PC-3 (cell line): Measurements from ENCODE around the gene CTDSP2. TPM values are rescaled to one million over a fixed set of nuclear protein-coding genes. Genes with fewer than 3 reads are reported as not detected.

Source experiments
- ATAC-seq: fragments of 200-7000 bp; cut with Tn5 transposase; 2 replicates; pipeline ENCODE4 v1.9.1; 2020; ENCODE audit warnings: mild to moderate bottlenecking, moderate library complexity
- BruUV-seq: library from RNA; stranded (reverse); fragments of 400-500 nt; replicated peaks from 2 replicates; lab custom pipeline; 2021; lab: Mats Ljungman, UMichigan
- CTCF ChIA-PET: fragments of 300-600 bp; sonication (Branson Sonifier 250); formaldehyde crosslinking; loops from one replicate; lab custom pipeline; 2022; ENCODE audit warnings: antibody characterized with exemption; lab: Charles Lee
- POLR2A ChIA-PET: fragments of 300-600 bp; sonication (Branson Sonifier 250); formaldehyde crosslinking; loops from one replicate; lab custom pipeline; 2022; ENCODE audit warnings: antibody characterized with exemption; ENCODE audit not compliant: unreplicated experiment; lab: Charles Lee
- DNase-seq: peaks from one replicate; pipeline ENCODE4 v3.0.0-alpha.2; 2015
- H2AFZ ChIP-seq: fragments of 300-600 bp; sonication (generic); 2 replicates; pipeline ENCODE4 v1.6.0; 2016; ENCODE audit warnings: antibody characterized with exemption, low read length
- H3F3A ChIP-seq: fragments of 300-600 bp; sonication (generic); one replicate; pipeline ENCODE4 v1.6.0; 2017; ENCODE audit warnings: antibody characterized with exemption, low read length, control low read depth, mild to moderate bottlenecking; ENCODE audit not compliant: unreplicated experiment
- H3K27ac ChIP-seq: fragments of 300-600 bp; sonication (generic); 2 replicates; pipeline ENCODE4 v1.5.1; 2016; ENCODE audit warnings: mild to moderate bottlenecking, low read length
- H3K27me3 ChIP-seq: fragments of 300-600 bp; sonication (generic); 2 replicates; pipeline ENCODE4 v1.6.1; 2016; ENCODE audit warnings: low read length, mixed read lengths
- H3K36me3 ChIP-seq: fragments of 300-600 bp; sonication (generic); 2 replicates; pipeline ENCODE4 v1.6.1; 2016; ENCODE audit warnings: low read depth, mixed run types, low read length, mixed read lengths
- H3K4me1 ChIP-seq: fragments of 300-600 bp; sonication (generic); 2 replicates; pipeline ENCODE4 v1.5.1; 2016; ENCODE audit warnings: low read length; ENCODE audit not compliant: insufficient read depth
- H3K4me2 ChIP-seq: fragments of 300-600 bp; sonication (generic); 2 replicates; pipeline ENCODE4 v1.6.0; 2016; ENCODE audit warnings: low read length
- H3K4me3 ChIP-seq: fragments of 300-600 bp; sonication (generic); 2 replicates; pipeline ENCODE4 v1.5.1; 2016; ENCODE audit warnings: mild to moderate bottlenecking, low read length, mixed read lengths
- H3K79me2 ChIP-seq: fragments of 300-600 bp; sonication (generic); 2 replicates; pipeline ENCODE4 v1.6.1; 2017; ENCODE audit warnings: low read length, mixed read lengths
- H3K9ac ChIP-seq: fragments of 300-600 bp; sonication (generic); 2 replicates; pipeline ENCODE4 v1.6.0; 2016; ENCODE audit warnings: mild to moderate bottlenecking, low read length
- H3K9me2 ChIP-seq: fragments of 300-600 bp; sonication (generic); replicated peaks from 2 replicates; pipeline ENCODE4 v1.6.1; 2016; ENCODE audit warnings: mixed run types, low read length, mixed read lengths
- H3K9me3 ChIP-seq: fragments of 300-600 bp; sonication (generic); 2 replicates; pipeline ENCODE4 v1.6.1; 2016; ENCODE audit warnings: low read length, mixed read lengths
- H4K20me1 ChIP-seq: fragments of 300-600 bp; sonication (generic); 2 replicates; pipeline ENCODE4 v1.6.1; 2016; ENCODE audit warnings: low read length, mixed read lengths
- EZH2 ChIP-seq: fragments of 300-600 bp; sonication (generic); IDR thresholded peaks from one replicate; pipeline ENCODE4 v1.6.1; 2017; ENCODE audit warnings: antibody characterized with exemption, mild to moderate bottlenecking, low read length; ENCODE audit not compliant: unreplicated experiment
- EZH2phosphoT487 ChIP-seq: fragments of 300-600 bp; sonication (generic); IDR thresholded peaks from 2 replicates; pipeline ENCODE4 v1.6.1; 2018; ENCODE audit warnings: mild to moderate bottlenecking, antibody characterized with exemption, low read length, borderline replicate concordance
- intact Hi-C: fragments of 100-400 bp; cut with micrococcal nuclease; formaldehyde crosslinking; loops from 2 replicates; pipeline ENCODE4 v1.9.0; 2023
- total RNA-seq: library from RNA; depleted of rRNA; stranded (reverse); fragments of >200 nt; gene quantifications from 2 replicates; pipeline ENCODE4 v1.2.3, GENCODE V29; 2014
- TF ChIP-seq, protein P1 (sequence below): fragments of 300-600 bp; sonication (generic); conservative IDR thresholded peaks from 2 replicates; pipeline ENCODE4 v1.5.1; 2017; ENCODE audit warnings: antibody characterized with exemption, low read depth, mild to moderate bottlenecking, low read length

CTDSP2 gene
- total RNA-seq, 1 experiment from 2014 or later = 39.4 TPM

DNA sequence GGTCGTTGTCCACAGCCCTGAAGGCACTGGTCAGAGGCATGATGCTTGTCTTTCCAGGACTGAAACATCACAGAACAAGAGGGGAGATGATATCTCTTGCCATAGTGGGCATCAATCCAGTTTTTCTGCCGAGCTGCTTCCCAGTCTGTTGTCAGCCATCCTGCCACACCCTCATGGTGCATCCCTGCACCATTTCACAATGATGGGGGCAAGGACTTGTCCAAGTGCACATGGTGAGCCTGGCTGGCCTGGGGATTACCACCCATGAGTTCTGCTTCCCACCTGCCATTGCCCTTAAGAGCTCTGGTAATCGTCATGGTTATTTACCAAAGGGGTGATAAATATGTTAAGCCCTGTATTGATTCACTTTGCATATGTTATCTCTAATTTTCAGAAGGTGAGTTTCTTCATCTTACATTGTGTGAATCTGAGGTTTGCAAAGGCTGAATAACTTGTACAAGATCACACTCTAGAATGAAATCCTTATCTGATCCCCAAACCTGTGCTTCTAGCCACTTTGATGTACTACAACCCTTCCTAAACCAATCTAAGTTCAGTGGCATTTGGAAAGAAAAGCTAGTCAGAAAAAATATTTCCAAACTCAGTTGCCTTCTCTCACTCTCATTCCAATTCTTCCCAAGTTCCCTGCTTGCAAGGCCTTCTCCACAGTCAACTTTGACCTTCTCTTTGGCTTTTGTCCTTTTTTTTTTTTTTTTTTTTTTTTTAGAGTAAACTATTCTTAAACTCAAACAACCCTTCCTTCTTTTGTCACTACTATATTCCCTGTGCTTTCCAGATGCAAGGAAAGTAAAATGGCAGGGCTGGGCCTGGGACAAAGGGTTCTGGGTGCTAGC is 30.3 kb downstream of the CTDSP2 start:
- TF ChIP-seq, protein P1, sequence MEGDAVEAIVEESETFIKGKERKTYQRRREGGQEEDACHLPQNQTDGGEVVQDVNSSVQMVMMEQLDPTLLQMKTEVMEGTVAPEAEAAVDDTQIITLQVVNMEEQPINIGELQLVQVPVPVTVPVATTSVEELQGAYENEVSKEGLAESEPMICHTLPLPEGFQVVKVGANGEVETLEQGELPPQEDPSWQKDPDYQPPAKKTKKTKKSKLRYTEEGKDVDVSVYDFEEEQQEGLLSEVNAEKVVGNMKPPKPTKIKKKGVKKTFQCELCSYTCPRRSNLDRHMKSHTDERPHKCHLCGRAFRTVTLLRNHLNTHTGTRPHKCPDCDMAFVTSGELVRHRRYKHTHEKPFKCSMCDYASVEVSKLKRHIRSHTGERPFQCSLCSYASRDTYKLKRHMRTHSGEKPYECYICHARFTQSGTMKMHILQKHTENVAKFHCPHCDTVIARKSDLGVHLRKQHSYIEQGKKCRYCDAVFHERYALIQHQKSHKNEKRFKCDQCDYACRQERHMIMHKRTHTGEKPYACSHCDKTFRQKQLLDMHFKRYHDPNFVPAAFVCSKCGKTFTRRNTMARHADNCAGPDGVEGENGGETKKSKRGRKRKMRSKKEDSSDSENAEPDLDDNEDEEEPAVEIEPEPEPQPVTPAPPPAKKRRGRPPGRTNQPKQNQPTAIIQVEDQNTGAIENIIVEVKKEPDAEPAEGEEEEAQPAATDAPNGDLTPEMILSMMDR = no peak
- TF ChIP-seq EZH2phosphoT487 (no peak), EZH2 (no peak)
- TSS peak; percentile 5 for BruUV-seq
- Histone ChIP-seq H3K4me1 (peaks cover 2% of the 10 kb centered on the region; the same call in 1 of the 2 replicates), H4K20me1 (no peaks in the 10 kb centered on the region), H3K27ac (no peak overlapping the region), H3F3A (no peaks in the 10 kb centered on the region), H3K27me3 (no peaks in the 10 kb centered on the region), H3K4me3 (no peak overlapping the region), H2AFZ (no peak overlapping the region), H3K9ac (no peak overlapping the region), H3K9me3 (no peaks in the 10 kb centered on the region), H3K79me2 (no peaks in the 10 kb centered on the region), H3K4me2 (no peak overlapping the region), H3K36me3 (no peaks in the 10 kb centered on the region), H3K9me2 (no peaks in the 10 kb centered on the region)
- ChIA-PET CTCF (no interaction called here), POLR2A (no interaction called here)
- no peak for ATAC-seq
- intact Hi-C loops = no loop called here
- DNase-seq = no peak

DNA sequence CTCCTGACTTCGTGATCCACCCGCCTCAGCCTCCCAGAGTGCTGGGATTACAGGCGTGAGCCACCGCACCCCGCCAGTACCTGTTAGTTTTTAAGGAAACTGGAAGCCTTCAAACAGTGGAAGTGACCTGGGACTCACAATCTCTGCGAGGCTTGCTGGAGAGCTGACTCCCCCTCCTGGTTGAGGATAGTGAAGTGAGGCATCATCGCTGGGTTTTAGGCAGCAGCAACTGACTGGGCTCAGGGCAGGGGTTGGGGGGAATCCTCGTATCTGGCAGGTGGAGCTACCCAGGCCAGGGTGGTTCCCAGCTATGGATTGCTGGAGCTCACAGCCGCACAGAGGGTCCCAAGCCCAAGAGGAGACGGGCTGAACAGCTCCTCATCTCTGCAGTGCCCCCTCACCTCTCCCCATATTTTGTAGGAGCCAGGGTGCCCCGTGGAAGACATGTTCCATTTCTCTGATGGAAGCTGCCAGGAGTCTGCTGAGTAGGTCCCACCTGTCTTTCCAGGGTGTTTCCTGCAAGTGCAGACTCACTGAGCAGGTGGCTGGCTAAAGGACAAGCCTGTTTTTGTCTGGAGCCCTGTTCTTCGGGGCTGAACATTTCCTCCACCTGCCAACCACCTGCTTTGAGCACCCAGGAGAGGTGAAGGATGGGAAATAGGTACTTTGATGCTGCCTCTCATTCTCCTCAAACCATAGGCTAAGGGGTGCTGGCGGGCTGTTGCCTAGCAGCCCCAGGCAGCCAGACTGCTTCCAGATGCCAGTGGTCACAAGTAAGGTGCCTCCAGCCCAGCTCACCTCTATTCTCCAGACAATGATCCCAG is 31.1 kb downstream of the CTDSP2 start:
- Histone ChIP-seq H3K9me2 (no peaks in the 10 kb centered on the region), H3K79me2 (no peaks in the 10 kb centered on the region), H3K27ac (no peak overlapping the region), H3K36me3 (no peaks in the 10 kb centered on the region), H3K4me1 (peaks cover 6% of the 10 kb centered on the region), H3K4me2 (no peak overlapping the region), H2AFZ (no peak overlapping the region), H4K20me1 (no peaks in the 10 kb centered on the region), H3K27me3 (no peaks in the 10 kb centered on the region), H3K4me3 (no peak overlapping the region), H3K9me3 (no peaks in the 10 kb centered on the region), H3K9ac (no peak overlapping the region), H3F3A (no peaks in the 10 kb centered on the region)
- ATAC-seq = peak; percentile 29
- POLR2A ChIA-PET = no interaction called here
- CTCF ChIA-PET = no interaction called here
- DNase-seq = peak; percentile 24
- intact Hi-C loops = no loop called here
- no TSS peak for BruUV-seq
- no peak for TF ChIP-seq EZH2phosphoT487
- TF ChIP-seq, protein P1 = peak; percentile 30; the same call in 1 of the 2 replicates
